Activated T-helper 1 cell treated with anti-CD3 and anti-CD28 coated beads, Interleukin-12 subunit alpha, Interleukin-12 subunit beta, Interleukin-2, Interleukin-4 antibody, amounts not matched to agents 30 ng/mL and 10 ng/mL and 1 ng/mL, durations not matched to agents 14 hours and 24 hours and 36 hours (primary cell): ENCODE measurements around the gene KLF7. TPM values are rescaled to one million over a fixed set of nuclear protein-coding genes. Genes with fewer than 3 reads are reported as not detected.
A peak's percentile ranks its signal among the peaks of the same experiment; 100 is the strongest.
"Not testable (repeated sequence)": the region's sequence is repeated elsewhere in the genome, so short reads cannot be mapped to it uniquely, and the experiment has no call there.

Experiments used
- DNase-seq: peaks from one replicate; pipeline ENCODE4 v3.0.0; 2021; ENCODE audit warnings: low spot score
- H3K27ac Mint-ChIP-seq: one replicate; pipeline ENCODE4 v1.8.0; 2021; ENCODE audit warnings: mild to moderate bottlenecking, mixed read lengths
- H3K27me3 Mint-ChIP-seq: one replicate; pipeline ENCODE4 v1.8.0; 2022; ENCODE audit warnings: mild to moderate bottlenecking, moderate library complexity, mixed read lengths; ENCODE audit not compliant: insufficient read depth
- H3K36me3 Mint-ChIP-seq: one replicate; pipeline ENCODE4 v1.8.0; 2021; ENCODE audit warnings: low read depth, mixed read lengths
- H3K4me1 Mint-ChIP-seq: one replicate; pipeline ENCODE4 v1.8.0; 2021; ENCODE audit warnings: low read depth, mixed read lengths
- H3K4me3 Mint-ChIP-seq: one replicate; pipeline ENCODE4 v1.8.0; 2021; ENCODE audit warnings: mild to moderate bottlenecking, moderate library complexity, mixed read lengths
- H3K9me3 Mint-ChIP-seq: one replicate; pipeline ENCODE4 v1.8.0; 2021; ENCODE audit warnings: mixed read lengths
- intact Hi-C: fragments of 100-400 bp; cut with micrococcal nuclease; formaldehyde crosslinking; loops from one replicate; pipeline ENCODE4 v1.15.1; 2024
- total RNA-seq: library from RNA; stranded (reverse); gene quantifications from 2 replicates; pipeline ENCODE4 v1.2.3, GENCODE V29; 2022

The KLF7 gene
- total RNA-seq, 1 donor from 2014 or later: 16.5 TPM

GRCh38 chr2:207046724-207047123 lies 119.0 kb downstream of the KLF7 start:
- Mint-ChIP-seq H3K9me3 (no peaks in the 10 kb centered on the region), H3K4me3 (no peak overlapping the region), H3K27ac (no peak overlapping the region), H3K4me1 (peaks cover 15% of the 10 kb centered on the region), H3K36me3 (no peaks in the 10 kb centered on the region), H3K27me3 (peaks cover 2% of the 10 kb centered on the region)
- intact Hi-C loops: loop anchor here (1.0 to 10.0 kb wide), 6 partner anchors 120 to 429 kb away; no protein-coding TSS in a partner anchor
- DNase-seq: peak; percentile 6

GRCh38 chr2:207045531-207045930 lies 120.2 kb downstream of the KLF7 start:
- Mint-ChIP-seq H3K4me3 (no peak overlapping the region), H3K36me3 (no peaks in the 10 kb centered on the region), H3K4me1 (peaks cover 15% of the 10 kb centered on the region), H3K9me3 (no peaks in the 10 kb centered on the region), H3K27me3 (peaks cover 4% of the 10 kb centered on the region), H3K27ac (no peak overlapping the region)
- intact Hi-C loops: loop anchor here (5.0 to 10.0 kb wide), 3 partner anchors 241 to 307 kb away; no protein-coding TSS in a partner anchor
- no peak for DNase-seq

DNA sequence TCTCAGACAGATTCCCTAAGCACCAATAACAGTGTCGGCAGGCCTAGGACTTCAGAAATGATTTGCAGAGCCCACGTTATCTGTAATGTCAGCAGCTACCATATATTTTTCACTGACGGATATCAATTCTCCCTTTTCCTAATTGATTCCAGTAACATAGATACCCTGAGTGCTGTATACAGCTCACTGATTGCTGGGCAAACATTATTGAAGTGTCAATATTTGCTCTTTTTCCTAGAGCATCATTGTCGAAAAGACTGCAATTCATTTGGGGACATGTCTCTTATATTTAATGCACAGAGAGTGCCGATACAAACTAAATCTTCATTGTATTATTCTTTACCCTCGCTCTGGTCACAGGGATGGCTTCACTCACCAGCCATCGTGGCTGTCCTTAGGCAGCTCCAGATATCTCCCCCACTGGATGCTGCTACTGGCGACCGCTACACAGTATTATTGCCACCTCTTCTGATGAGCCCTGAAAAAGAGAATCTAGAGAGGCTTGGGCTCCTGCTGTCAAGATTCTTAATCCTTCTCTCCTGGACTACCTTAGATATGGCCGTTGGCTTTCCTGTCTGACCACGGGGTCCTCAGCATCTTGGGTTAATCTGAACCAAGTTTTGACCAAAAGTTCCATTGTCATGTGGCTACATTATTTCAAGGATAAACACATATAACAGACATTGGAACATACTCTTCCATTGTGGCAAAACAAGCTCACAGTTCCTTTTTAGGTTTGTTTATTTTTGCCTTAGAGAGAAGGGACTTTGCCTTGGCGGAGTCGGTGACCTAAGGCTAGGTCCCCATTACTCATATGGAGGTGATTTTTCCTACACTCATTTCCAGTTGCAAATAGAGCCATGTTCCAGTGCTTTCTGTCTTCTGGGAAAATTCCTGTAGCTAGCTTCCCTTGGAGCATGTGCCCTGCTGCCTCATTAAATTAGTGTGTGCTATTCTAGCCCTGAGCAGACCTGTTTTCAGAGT lies 121.1 kb downstream of the KLF7 start:
- H3K4me3 Mint-ChIP-seq: no peak overlapping the region
- H3K4me1 Mint-ChIP-seq: peaks cover 15% of the 10 kb centered on the region
- H3K27ac Mint-ChIP-seq: no peak overlapping the region
- H3K27me3 Mint-ChIP-seq: peaks cover 7% of the 10 kb centered on the region
- intact Hi-C loops: loop anchor here (5.0 to 10.0 kb wide), 3 partner anchors 240 to 308 kb away; no protein-coding TSS in a partner anchor
- H3K36me3 Mint-ChIP-seq: no peaks in the 10 kb centered on the region
- no peak for DNase-seq
- H3K9me3 Mint-ChIP-seq: no peaks in the 10 kb centered on the region

GRCh38 chr2:207042841-207043240 lies 122.9 kb downstream of the KLF7 start:
- no peak overlapping the region for H3K4me3 Mint-ChIP-seq
- H3K27ac Mint-ChIP-seq: no peak overlapping the region
- no peaks in the 10 kb centered on the region for H3K9me3 Mint-ChIP-seq
- no peaks in the 10 kb centered on the region for H3K36me3 Mint-ChIP-seq
- intact Hi-C loops: loop anchor here (10.0 kb wide), 1 partner anchor 238 kb away; no protein-coding TSS in a partner anchor
- H3K27me3 Mint-ChIP-seq: peaks cover 7% of the 10 kb centered on the region
- DNase-seq: no peak
- H3K4me1 Mint-ChIP-seq: peaks cover 15% of the 10 kb centered on the region

GRCh38 chr2:207041786-207042554 lies 123.8 kb downstream of the KLF7 start:
- no peaks in the 10 kb centered on the region for H3K9me3 Mint-ChIP-seq
- no peak overlapping the region for H3K4me3 Mint-ChIP-seq
- peaks cover 7% of the 10 kb centered on the region for H3K27me3 Mint-ChIP-seq
- intact Hi-C loops: loop anchor here (10.0 kb wide), 1 partner anchor 237 kb away; no protein-coding TSS in a partner anchor
- H3K36me3 Mint-ChIP-seq: no peaks in the 10 kb centered on the region
- H3K4me1 Mint-ChIP-seq: peaks cover 12% of the 10 kb centered on the region
- H3K27ac Mint-ChIP-seq: no peak overlapping the region
- no peak for DNase-seq

- no peak overlapping the region for H3K4me3 Mint-ChIP-seq
- no peak overlapping the region for H3K27ac Mint-ChIP-seq
- DNase-seq: no peak
- no peaks in the 10 kb centered on the region for H3K36me3 Mint-ChIP-seq
- H3K27me3 Mint-ChIP-seq: peaks cover 7% of the 10 kb centered on the region
- intact Hi-C loops: loop anchor here (10.0 kb wide), 1 partner anchor 236 kb away; no protein-coding TSS in a partner anchor
- peaks cover 5% of the 10 kb centered on the region for H3K4me1 Mint-ChIP-seq
- no peaks in the 10 kb centered on the region for H3K9me3 Mint-ChIP-seq
Measured at GRCh38 chr2:207041279-207041678, 124.5 kb downstream of the KLF7 start.

DNA sequence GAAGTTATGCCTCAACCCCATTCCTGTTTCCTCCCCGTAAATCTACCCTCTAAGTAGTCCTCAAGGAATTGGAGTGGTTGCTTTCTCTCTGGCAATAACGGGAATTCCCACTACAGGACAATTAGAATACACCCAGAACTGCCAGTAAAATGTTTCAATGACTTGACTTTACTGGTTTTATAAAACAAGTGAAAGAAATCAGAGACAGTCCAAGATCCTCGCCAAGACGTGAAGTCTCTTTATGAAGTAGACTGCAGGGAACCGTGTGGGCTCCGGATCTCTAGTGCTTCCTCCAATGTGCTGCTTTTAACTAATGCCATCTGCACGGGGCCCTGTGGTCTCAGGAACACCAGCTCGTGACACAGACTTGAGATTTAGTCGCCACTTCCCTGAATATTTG lies 125.1 kb downstream of the KLF7 start:
- Mint-ChIP-seq H3K27ac (no peak overlapping the region), H3K4me1 (no peaks in the 10 kb centered on the region), H3K36me3 (no peaks in the 10 kb centered on the region), H3K4me3 (no peak overlapping the region), H3K27me3 (peaks cover 7% of the 10 kb centered on the region), H3K9me3 (no peaks in the 10 kb centered on the region)
- intact Hi-C loops: loop anchor here (10.0 kb wide), 1 partner anchor 236 kb away; no protein-coding TSS in a partner anchor
- no peak for DNase-seq

DNA sequence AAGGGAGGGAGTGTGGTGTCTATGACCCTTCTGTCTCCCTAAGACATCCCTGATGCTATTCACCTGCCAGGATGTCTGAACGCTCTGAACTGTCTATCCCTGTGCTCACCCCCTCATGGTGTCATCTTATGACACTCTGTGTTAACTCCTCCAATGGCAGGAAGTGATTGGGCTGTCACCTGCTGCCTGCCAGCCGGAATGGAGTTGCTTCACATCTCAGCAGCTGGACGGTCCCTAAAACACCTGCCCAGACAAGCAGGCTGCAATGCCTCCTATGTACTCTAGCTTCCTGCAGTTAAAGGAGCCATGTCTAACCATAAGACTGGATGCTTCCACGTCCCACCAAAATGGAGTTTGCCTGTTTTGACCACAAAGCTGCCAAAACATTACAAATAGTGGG lies 126.5 kb downstream of the KLF7 start:
- intact Hi-C loops: no loop called here
- H3K36me3 Mint-ChIP-seq: no peaks in the 10 kb centered on the region
- peaks cover 4% of the 10 kb centered on the region for H3K9me3 Mint-ChIP-seq
- peaks cover 11% of the 10 kb centered on the region for H3K27me3 Mint-ChIP-seq
- H3K27ac Mint-ChIP-seq: no peak overlapping the region
- no peaks in the 10 kb centered on the region for H3K4me1 Mint-ChIP-seq
- no peak overlapping the region for H3K4me3 Mint-ChIP-seq
- DNase-seq: no peak

GRCh38 chr2:207038299-207038698 lies 127.4 kb downstream of the KLF7 start:
- Mint-ChIP-seq H3K36me3 (no peaks in the 10 kb centered on the region), H3K27me3 (peaks cover 13% of the 10 kb centered on the region), H3K27ac (no peak overlapping the region), H3K4me1 (no peaks in the 10 kb centered on the region), H3K9me3 (peaks cover 13% of the 10 kb centered on the region), H3K4me3 (no peak overlapping the region)
- DNase-seq: no peak
- intact Hi-C loops: no loop called here

DNA sequence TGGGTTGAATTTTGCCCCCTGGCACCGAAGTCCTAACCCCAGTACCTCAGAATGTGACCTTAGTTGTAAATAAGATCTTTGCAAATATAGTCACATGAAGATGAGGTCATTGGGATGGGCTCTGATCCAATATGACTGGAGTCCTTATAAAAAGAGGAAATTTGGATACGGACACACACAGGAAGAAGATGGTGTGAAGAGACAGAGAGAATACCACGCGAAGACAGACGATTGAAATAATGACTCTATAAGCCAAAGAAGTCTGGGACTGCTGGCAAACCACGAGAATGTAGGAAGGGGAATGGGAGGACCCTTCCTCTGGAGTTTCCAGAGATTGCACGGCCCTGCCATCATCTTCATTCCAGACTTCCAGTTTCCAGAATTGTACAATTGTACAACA lies 127.9 kb downstream of the KLF7 start:
- Mint-ChIP-seq H3K9me3 (peaks cover 17% of the 10 kb centered on the region), H3K27me3 (peaks cover 11% of the 10 kb centered on the region), H3K27ac (no peak overlapping the region), H3K4me1 (no peaks in the 10 kb centered on the region), H3K4me3 (no peak overlapping the region), H3K36me3 (no peaks in the 10 kb centered on the region)
- intact Hi-C loops: no loop called here
- DNase-seq: no peak

GRCh38 chr2:207037023-207037422 lies 128.7 kb downstream of the KLF7 start:
- Mint-ChIP-seq H3K27me3 (peaks cover 11% of the 10 kb centered on the region), H3K9me3 (peaks cover 18% of the 10 kb centered on the region)
- H3K36me3 Mint-ChIP-seq, H3K27ac Mint-ChIP-seq, DNase-seq, H3K4me1 Mint-ChIP-seq, H3K4me3 Mint-ChIP-seq, intact Hi-C loops: not testable (repeated sequence)

- H3K9me3 Mint-ChIP-seq: peaks cover 18% of the 10 kb centered on the region
- peaks cover 13% of the 10 kb centered on the region for H3K27me3 Mint-ChIP-seq
- H3K4me3 Mint-ChIP-seq: no peak overlapping the region
- intact Hi-C loops: no loop called here
- DNase-seq: no peak
- no peaks in the 10 kb centered on the region for H3K4me1 Mint-ChIP-seq
- no peak overlapping the region for H3K27ac Mint-ChIP-seq
- H3K36me3 Mint-ChIP-seq: no peaks in the 10 kb centered on the region
Measured at GRCh38 chr2:207035875-207036274, 129.9 kb downstream of the KLF7 start.
